Measurements from ENCODE around the gene KASH5.
"Not testable (repeated sequence)": the region's sequence is repeated elsewhere in the genome, so short reads cannot be mapped to it uniquely, and the experiment has no call there.

The KASH5 gene

DNA sequence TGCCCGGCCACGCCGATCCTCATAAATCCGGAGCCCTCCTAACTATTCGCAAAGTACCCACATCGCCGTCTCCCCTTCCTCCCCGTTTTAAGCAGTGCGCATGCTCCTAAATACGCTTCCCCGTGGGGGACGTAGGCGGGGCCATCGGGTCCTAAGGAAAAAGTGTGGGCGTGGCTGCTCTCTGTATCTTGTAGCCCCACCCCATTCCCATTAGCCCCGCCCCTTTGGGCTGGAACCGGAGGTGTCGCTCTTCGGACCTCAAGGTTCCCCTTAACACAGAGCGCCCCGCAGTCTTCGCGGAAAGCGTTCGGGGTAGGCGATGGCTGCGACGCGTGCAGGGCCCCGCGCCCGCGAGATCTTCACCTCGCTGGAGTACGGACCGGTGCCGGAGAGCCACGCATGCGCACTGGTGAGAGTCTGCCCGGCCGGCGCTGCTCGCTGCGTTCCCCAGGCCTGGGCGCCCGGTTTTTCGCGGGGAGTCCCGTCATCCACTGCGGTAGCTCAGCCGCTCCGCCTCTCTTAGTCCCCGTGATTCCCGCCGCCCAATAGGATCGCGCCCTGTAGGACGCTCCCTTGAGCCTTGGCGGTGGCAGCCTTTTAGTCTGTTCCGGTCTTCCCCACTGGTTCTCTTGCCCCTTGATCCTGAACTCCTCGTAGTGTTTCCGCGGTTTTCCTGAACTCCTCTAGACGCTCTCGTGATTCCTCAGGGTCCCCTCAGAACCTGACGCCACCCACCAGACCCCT is 65.1 kb downstream of the KASH5 start, which contains the start of gene ALDH16A1:
TSS of gene ALDH16A1 (plus strand) at position 213 of the 744 bp plus-strand sequence. CDS start at position 320, 107 bp downstream.
- in situ Hi-C loops (cut with MboI; ENCODE audit: low sequenced_read_pairs): no loop called here

DNA sequence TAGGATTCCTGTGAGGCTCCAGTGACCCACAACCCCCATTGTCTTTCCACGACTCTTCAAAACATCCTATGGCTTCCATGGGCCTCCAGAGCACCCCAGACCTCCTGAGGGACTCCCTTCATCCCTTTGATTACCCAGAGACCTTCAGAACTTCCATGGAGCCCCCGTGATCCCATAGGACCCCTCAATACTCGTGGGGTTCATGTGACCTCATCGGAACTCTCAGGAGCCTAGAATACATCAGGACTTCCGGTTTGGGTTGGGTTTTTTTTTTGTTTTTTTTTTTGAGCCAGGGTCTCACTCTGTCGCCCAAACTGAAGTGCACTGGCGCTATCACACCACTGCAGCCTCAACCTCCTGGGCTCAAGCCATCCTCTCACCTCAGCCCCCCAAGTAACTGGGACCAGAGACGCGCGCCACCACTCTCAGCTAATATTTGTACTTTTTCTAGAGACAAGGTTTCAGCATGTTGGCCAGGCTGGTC is 65.8 kb downstream of the KASH5 start:
- in situ Hi-C loops (cut with MboI; ENCODE audit: low sequenced_read_pairs): no loop called here

DNA sequence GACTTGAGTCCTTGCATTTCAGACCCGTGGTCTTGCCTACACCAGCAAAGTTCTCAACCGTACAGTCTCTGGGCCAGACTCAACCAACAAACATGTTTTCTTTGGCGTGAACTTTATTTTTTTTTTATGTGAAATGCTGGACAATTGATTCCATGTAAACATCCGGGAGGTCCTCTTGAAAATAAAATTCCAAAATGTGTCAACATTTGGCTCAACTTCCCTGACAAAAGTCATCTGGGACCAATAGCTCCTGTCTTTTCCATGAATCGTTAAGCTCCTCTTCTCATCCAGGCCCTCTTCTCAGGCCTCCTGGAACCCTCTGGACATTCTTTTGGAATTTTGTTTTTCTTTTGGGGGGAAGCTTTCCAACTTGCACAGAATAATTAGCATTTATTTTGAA is 67.7 kb downstream of the KASH5 start:
- in situ Hi-C loops (cut with MboI; ENCODE audit: low sequenced_read_pairs): no loop called here

DNA sequence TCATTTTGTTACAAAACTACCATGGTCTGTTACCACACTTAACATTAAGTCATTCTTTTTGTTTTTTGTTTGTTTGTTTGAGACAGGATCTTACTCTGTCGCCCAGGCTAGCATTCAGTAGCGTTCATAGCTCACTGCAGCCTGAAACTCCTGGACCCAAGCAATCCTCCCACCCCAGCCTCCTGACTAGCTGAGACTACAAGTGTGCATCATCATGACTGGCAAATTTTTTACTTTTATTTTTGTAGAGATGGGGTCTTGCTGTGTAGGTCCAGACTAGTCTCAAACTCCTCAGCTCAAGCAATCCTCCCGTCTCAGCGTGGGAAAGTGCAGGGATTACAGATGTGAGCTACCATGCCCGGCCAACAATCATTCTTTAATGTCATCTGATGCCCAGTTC is 68.3 kb downstream of the KASH5 start:
- in situ Hi-C loops (cut with MboI; ENCODE audit: low sequenced_read_pairs): no loop called here

DNA sequence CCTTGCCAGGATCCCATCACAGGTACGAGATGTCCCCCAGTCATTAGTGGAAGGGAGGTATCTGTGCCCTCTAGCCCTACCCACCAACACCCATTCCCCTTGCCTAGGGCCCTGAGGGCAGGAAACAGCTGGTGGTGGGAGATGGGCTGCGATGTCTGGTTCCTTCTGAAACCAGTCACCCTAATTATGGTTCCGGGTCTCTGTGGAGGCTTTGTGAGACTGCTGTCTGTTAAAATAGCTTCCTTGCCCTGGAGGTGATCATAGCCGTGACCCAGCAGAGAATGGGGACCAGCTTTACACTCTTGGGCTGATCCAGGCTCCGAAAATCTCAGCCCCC is 70.5 kb downstream of the KASH5 start:
- in situ Hi-C loops (cut with MboI; ENCODE audit: low sequenced_read_pairs): no loop called here

DNA sequence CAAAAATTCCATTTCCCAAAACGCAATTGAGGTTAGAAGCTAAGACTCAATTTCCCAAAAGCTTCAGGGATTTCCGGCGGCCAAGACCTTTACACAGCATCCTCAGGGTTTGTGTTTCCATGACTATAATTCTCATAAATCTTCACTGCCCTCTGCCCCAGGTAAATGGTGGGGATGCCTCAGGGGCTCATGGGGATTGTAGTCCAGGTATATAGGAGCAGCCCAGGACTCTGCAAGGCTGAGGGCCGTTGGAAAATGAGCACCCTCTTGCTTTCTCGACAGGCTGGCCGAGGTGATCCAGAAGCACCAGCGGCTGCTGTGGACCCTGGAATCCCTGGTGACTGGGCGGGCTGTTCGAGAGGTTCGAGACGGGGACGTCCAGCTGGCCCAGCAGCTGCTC is 71.3 kb downstream of the KASH5 start:
- in situ Hi-C loops (cut with MboI; ENCODE audit: low sequenced_read_pairs): no loop called here

DNA sequence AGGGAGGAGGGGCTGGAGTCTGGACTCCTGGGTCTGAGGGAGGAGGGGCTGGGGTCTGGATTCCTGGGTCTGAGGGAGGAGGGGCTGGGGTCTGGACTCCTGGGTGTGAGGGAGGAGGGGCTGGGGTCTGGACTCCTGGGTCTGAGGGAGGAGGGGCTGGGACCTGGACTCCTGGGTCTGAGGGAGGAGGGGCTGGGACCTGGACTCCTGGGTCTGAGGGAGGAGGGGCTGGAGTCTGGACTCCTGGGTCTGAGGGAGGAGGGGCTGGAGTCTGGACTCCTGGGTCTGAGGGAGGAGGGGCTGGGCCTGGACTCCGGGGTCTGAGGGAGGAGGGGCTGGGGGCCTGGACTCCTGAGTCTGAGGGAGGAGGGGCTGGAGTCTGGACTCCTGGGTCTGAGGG is 73.1 kb downstream of the KASH5 start:
- in situ Hi-C loops (cut with MboI; ENCODE audit: low sequenced_read_pairs): not testable (repeated sequence)

DNA sequence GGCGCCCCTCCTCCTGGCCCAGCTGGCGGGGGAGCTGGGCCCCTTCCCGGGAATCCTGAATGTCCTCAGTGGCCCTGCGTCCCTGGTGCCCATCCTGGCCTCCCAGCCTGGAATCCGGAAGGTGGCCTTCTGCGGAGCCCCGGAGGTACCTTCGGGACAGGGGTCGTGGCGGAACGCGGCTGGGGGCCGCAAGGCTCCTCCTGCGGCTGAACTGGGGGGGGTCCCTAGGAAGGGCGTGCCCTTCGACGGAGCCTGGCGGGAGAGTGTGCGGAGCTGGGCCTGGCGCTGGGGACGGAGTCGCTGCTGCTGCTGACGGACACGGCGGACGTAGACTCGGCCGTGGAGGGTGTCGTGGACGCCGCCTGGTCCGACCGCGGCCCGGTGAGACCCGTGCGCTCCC is 73.6 kb downstream of the KASH5 start:
- in situ Hi-C loops (cut with MboI; ENCODE audit: low sequenced_read_pairs): no loop called here

DNA sequence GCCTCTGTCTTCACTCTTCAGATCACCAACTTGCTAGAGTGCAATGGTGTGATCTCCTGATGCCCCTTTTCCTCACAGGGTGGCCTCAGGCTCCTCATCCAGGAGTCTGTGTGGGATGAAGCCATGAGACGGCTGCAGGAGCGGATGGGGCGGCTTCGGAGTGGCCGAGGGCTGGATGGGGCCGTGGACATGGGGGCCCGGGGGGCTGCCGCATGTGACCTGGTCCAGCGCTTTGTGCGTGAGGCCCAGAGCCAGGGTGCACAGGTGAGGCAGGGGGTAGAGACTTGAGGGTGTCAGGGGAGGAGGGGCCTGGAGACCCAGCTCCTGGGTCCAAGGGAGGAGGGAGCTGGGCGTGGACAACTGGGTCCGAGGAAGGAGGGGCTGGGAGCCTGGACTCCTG is 74.4 kb downstream of the KASH5 start:
- in situ Hi-C loops (cut with MboI; ENCODE audit: low sequenced_read_pairs): no loop called here

DNA sequence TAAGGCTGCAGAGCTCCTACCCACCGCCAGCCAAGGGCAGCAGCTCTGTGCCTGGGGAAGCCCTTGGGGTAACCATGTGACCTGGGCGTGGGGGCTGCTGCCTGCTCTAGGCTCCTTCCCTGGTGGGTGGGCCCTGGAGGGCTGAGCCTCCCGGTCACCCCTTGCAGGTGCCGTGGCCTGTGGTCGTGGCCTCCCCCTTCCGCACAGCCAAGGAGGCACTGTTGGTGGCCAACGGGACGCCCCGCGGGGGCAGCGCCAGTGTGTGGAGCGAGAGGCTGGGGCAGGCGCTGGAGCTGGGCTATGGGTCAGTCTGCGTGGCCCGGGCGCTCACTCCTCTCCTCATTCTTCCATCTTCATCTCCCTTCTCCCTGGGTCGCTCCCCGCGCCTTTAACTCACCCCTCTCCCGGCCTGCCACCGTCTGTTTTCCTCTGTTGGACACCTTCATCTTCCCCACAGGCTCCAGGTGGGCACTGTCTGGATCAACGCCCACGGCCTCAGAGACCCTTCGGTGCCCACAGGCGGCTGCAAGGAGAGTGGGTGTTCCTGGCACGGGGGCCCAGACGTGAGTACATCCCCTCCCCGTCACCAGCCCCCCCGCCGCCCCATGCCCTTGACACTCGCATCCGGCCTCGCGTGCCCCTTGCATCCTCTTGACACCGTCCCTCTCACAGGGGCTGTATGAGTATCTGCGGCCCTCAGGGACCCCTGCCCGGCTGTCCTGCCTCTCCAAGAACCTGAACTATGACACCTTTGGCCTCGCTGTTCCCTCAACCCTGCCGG is 76.1 kb downstream of the KASH5 start:
- in situ Hi-C loops (cut with MboI; ENCODE audit: low sequenced_read_pairs): no loop called here

DNA sequence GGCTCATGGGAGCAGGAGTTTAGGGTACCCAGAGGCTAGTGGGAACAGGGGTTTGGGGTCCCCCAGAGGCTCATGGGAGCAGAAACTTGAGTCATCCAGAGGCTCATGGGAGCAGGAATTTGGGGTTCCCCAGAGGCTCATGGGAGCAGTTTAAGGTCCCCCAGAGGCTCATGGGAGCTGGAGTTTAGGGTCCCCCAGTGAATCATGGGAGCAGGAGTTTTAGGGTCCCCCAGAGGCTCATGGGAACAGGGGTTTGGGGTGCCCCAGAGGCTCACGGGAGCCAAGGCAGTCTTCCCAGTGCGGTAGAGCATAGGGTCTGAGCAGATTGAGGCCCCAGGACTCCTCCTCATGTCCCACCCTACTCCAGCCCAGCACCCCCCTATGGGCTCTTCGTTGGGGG is 77.3 kb downstream of the KASH5 start:
- in situ Hi-C loops (cut with MboI; ENCODE audit: low sequenced_read_pairs): no loop called here
